ENCODE data around the gene MYO5C. TPM values are rescaled to one million over a fixed set of nuclear protein-coding genes. Genes with fewer than 3 reads are reported as not detected.

Gene MYO5C
- total and polyA plus RNA-seq, 2 of the 8 experiments (the other 6 are each of a cell fraction or from before 2014, with no cell fraction given): 8.2 to 26.7 TPM

GRCh38 chr15:52238149-52238548 is 57.5 kb downstream of the MYO5C start:
- Histone ChIP-seq H3K9ac (replicated peaks in 1 of 4; ENCODE audit: extremely low read depth in 1 of 4, low read depth in 3 of 4, low read length in 3 of 4) (no peak overlapping the region), H3K14ac (ENCODE audit: insufficient read length) (no peak overlapping the region), H2AFZ (ENCODE audit: low read length) (no peak overlapping the region), H3K79me1 (ENCODE audit: low read depth, low read length) (no peaks in the 10 kb centered on the region), H2BK20ac (ENCODE audit: low read length) (no peak overlapping the region), H3K4me1 (replicated peaks in 1 of 4; ENCODE audit: control insufficient read depth in 3 of 4, insufficient read depth in 4 of 4, low read length in 3 of 4) (no peaks in the 10 kb centered on the region), H3K23ac (ENCODE audit: insufficient read length) (no peak overlapping the region), H3K36me3 (ENCODE audit: control insufficient read depth in 2 of 4, insufficient read depth in 4 of 4, low read length in 3 of 4) (peaks cover 19 to 55% (median 47%) of the 10 kb centered on the region in 4 experiments; a peak in 7 of 8 replicates), H3K4me2 (ENCODE audit: insufficient read depth in 1 of 2, low read depth in 2 of 2, low read length in 2 of 2) (no peak overlapping the region), H3K56ac (replicated peaks; ENCODE audit: insufficient read length, low read depth, low read length) (no peak overlapping the region), H4K5ac (ENCODE audit: insufficient read length, low read depth, low read length) (no peak overlapping the region), H3K79me2 (ENCODE audit: control insufficient read depth in 1 of 2, insufficient read depth in 2 of 2, low read length in 2 of 2) (no peaks in the 10 kb centered on the region), H3K23me2 (ENCODE audit: low read depth, low read length) (no peaks in the 10 kb centered on the region), H4K20me1 (replicated peaks in 1 of 2; ENCODE audit: control insufficient read depth in 1 of 2, insufficient read depth in 2 of 2, low read length in 2 of 2) (no peaks in the 10 kb centered on the region), H2BK5ac (ENCODE audit: low read depth, low read length) (no peak overlapping the region), H2BK15ac (ENCODE audit: low read length) (no peak overlapping the region), H3K9me3 (ENCODE audit: insufficient read depth in 2 of 2, low read depth in 1 of 2, low read length in 1 of 2) (no peaks in the 10 kb centered on the region), H3K27ac (ENCODE audit: low read depth, low read length) (no peak overlapping the region), H4K91ac (replicated peaks; ENCODE audit: insufficient read length, low read length) (no peak overlapping the region), H3K4ac (replicated peaks; ENCODE audit: insufficient read length, low read depth, low read length) (no peak overlapping the region), H3K4me3 (ENCODE audit: extremely low read depth in 1 of 4, insufficient read depth in 2 of 4, low read depth in 3 of 4, low read length in 4 of 4) (no peak overlapping the region), H4K8ac (ENCODE audit: extremely low read depth, insufficient read depth, low read length) (no peak overlapping the region), H3K27me3 (replicated peaks in 1 of 4; ENCODE audit: control insufficient read depth in 3 of 4, extremely low read depth in 1 of 4, insufficient read depth in 3 of 4, low read length in 3 of 4) (no peaks in the 10 kb centered on the region), H3K18ac (ENCODE audit: extremely low read depth, low read length) (no peak overlapping the region), H2BK12ac (ENCODE audit: low read depth, low read length) (no peak overlapping the region), H2AK5ac (ENCODE audit: low read depth, low read length) (no peak overlapping the region), H2BK120ac (replicated peaks; ENCODE audit: low read depth, low read length) (no peak overlapping the region)
- TF ChIP-seq EP300 (IDR thresholded peaks at IDR 0.05; ENCODE audit: borderline replicate concordance in 1 of 2, low read depth in 2 of 2, low read length in 2 of 2): no peak
- TF ChIP-seq EZH2 (IDR thresholded peaks at IDR 0.05; ENCODE audit: low read depth, low read length, severe bottlenecking): no peak
- TF ChIP-seq SP1 (IDR thresholded peaks at IDR 0.05; ENCODE audit: low read depth, low read length): no peak
- TF ChIP-seq NANOG (IDR thresholded peaks at IDR 0.05; ENCODE audit: insufficient read depth, low read depth, low read length, poor library complexity, severe bottlenecking): no peak
- no peak for TF ChIP-seq CHD1 (IDR thresholded peaks at IDR 0.05; ENCODE audit: low read depth, low read length)
- no peak for TF ChIP-seq GTF2F1 (IDR thresholded peaks at IDR 0.05; ENCODE audit: borderline replicate concordance, low read depth, low read length)
- TF ChIP-seq YY1 (IDR thresholded peaks at IDR 0.05; ENCODE audit: low read depth, low read length): no peak
- no peak for TF ChIP-seq NRF1 (IDR thresholded peaks at IDR 0.05; ENCODE audit: low read depth, low read length)
- TF ChIP-seq SIN3A (conservative IDR thresholded peaks at IDR 0.05 in 1 of 2, IDR thresholded peaks at IDR 0.05 in 1 of 2; ENCODE audit: low read depth in 1 of 2, low read length in 2 of 2): no peak
- TF ChIP-seq RFX5 (IDR thresholded peaks at IDR 0.05; ENCODE audit: borderline replicate concordance, low read depth, low read length): no peak
- no peak for TF ChIP-seq HDAC2 (IDR thresholded peaks at IDR 0.05; ENCODE audit: borderline replicate concordance in 1 of 2, low read depth in 2 of 2, low read length in 2 of 2)
- TF ChIP-seq POLR2A (IDR thresholded peaks at IDR 0.05; ENCODE audit: control extremely low read depth in 1 of 2, low read depth in 2 of 2, low read length in 2 of 2): no peak
- CTCF ChIA-PET (ENCODE audit: partially characterized antibody): interaction anchor here (0.6 to 2.5 kb wide), 8 partner anchors 8 to 42 kb away, joined by 3 to 9 read pairs (median 3); no protein-coding TSS in a partner anchor
- no peak for DNase-seq (ENCODE audit: low read depth in 1 of 2, low spot score in 2 of 2)
- WGBS, 2 experiments (ENCODE audit: extremely low coverage in 1 of 2, insufficient coverage in 1 of 2, insufficient read length in 1 of 2, insufficient replicate concordance in 2 of 2, low coverage in 1 of 2, low lambda C conversion rate in 2 of 2, missing lambda C conversion rate in 1 of 2): 91% methylated on average over 3 of the region's 3 CpGs; no CpG with 5 or more reads in 1 of the 2 experiments
- FAIRE-seq: no peak
- POLR2A ChIA-PET (ENCODE audit: partially characterized antibody): no interaction called here

Data from H1 (cell line).